Measurements from ENCODE around the gene IQCK.
A peak's percentile ranks its signal among the peaks of the same experiment; 100 is the strongest.

The IQCK gene

DNA sequence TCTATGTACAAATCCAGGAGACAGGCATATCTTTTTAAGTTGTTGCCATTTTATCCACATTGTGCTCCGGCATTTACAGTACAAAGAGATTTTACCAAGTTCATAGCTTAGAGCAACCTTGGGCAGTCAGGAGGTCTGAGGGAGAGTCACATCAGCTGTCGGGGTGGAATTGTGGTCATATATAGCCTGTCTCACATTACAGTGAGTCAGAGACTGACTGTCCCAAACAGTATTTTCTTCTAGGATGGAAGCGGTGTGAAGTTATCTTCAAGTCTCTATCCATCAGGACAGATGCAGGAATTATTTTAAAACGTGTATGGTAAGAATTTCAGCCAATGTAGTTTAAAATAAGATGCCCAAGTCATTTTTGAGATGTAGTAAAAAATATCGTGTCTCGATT lies 113.6 kb downstream of the IQCK start:
- H3K4me3 ChIP-seq (replicated peaks; ENCODE audit: low read depth, low read length), result no peak overlapping the region
- peak; percentile 64 for DNase-seq (ENCODE audit: low read depth)
- TF ChIP-seq, protein P1, sequence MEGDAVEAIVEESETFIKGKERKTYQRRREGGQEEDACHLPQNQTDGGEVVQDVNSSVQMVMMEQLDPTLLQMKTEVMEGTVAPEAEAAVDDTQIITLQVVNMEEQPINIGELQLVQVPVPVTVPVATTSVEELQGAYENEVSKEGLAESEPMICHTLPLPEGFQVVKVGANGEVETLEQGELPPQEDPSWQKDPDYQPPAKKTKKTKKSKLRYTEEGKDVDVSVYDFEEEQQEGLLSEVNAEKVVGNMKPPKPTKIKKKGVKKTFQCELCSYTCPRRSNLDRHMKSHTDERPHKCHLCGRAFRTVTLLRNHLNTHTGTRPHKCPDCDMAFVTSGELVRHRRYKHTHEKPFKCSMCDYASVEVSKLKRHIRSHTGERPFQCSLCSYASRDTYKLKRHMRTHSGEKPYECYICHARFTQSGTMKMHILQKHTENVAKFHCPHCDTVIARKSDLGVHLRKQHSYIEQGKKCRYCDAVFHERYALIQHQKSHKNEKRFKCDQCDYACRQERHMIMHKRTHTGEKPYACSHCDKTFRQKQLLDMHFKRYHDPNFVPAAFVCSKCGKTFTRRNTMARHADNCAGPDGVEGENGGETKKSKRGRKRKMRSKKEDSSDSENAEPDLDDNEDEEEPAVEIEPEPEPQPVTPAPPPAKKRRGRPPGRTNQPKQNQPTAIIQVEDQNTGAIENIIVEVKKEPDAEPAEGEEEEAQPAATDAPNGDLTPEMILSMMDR (IDR thresholded peaks at IDR 0.05; ENCODE audit: low read length, missing control alignments), result no peak

DNA sequence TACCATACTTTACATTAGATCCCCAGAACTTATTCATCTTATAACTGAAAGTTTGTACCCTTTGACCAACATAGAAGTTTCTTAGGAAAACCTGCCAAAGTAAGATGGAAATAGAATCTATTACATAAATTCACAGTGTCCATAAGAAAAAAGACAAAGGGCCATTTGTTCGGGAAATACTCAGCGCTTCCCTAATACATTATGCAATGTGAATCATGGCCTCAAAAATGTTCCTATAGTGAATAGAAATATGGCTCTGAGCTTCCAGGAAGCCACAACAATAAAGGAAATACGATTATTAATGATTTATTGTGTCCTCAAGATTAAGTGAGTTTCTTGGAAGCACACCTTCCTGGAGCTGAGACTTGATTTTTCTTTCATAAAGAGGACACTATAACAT lies 115.1 kb downstream of the IQCK start:
- TF ChIP-seq, protein P1 (IDR thresholded peaks at IDR 0.05; ENCODE audit: low read length, missing control alignments), result no peak
- no peak overlapping the region for H3K4me3 ChIP-seq (replicated peaks; ENCODE audit: low read depth, low read length)
- no peak for DNase-seq (ENCODE audit: low read depth)

DNA sequence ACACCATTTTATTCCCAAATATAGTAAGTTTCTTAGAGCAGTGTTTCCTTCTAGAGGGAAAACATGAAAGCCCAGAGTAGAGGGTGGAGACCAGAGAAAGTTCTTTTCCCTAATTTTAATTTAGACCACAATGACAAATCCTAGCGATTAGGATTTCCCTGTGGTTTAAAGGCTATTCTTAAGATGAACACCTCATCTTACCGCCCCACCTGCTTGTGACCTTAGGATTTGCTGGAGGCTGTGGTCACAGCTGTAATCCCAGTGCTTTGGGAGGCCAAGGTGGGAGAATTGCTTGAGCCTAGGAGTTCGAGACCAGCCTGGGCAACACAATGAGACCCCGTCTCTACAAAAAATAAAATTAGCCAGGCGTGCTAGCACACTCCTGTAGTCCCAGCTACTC lies 115.5 kb downstream of the IQCK start:
- DNase-seq (ENCODE audit: low read depth), result no peak
- TF ChIP-seq, protein P1 (IDR thresholded peaks at IDR 0.05; ENCODE audit: low read length, missing control alignments), result no peak
- no peak overlapping the region for H3K4me3 ChIP-seq (replicated peaks; ENCODE audit: low read depth, low read length)

DNA sequence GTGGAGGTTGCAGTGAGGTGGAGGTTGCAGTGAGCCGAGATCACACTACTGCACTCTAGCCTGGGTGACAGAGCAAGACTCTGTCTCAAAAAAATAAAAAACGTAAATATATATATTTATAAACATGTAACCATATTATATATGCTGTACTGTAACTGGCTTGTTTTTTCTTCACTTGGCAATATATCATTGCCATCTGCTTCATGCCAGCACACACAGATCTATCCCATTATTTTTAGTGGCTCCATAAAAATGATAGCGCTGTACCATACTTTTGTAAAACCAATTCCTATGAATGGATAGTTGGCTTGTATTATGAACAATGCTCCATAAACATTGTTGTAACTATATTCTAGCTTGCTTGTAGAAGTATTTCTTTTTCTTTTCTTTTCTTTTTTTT lies 117.1 kb downstream of the IQCK start:
- TF ChIP-seq, protein P1 (IDR thresholded peaks at IDR 0.05; ENCODE audit: low read length, missing control alignments), result no peak
- DNase-seq (ENCODE audit: low read depth), result no peak
- no peak overlapping the region for H3K4me3 ChIP-seq (replicated peaks; ENCODE audit: low read depth, low read length)

DNA sequence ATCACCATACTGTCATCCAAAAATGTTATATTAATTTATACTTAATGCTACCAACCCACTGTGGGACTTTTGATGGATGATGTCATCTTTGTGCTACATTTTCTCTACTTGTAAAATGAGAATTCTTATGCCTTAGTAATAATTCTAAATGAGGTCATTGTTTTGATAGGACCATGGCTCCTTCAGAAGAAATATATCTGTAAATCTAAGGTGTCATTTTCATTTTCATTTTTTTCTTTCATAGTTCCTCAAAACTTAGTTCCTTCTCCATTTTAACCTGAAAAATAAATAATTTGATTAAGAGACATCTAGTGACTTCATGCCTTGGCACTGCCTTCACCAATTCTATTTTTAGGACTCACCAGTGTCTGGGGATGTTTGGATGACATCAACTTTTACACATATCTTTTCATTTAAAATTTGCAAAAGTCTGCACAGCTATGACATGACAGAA lies 117.9 kb downstream of the IQCK start:
- peak; percentile 36 for DNase-seq (ENCODE audit: low read depth)
- TF ChIP-seq, protein P1 (IDR thresholded peaks at IDR 0.05; ENCODE audit: low read length, missing control alignments), result no peak

DNA sequence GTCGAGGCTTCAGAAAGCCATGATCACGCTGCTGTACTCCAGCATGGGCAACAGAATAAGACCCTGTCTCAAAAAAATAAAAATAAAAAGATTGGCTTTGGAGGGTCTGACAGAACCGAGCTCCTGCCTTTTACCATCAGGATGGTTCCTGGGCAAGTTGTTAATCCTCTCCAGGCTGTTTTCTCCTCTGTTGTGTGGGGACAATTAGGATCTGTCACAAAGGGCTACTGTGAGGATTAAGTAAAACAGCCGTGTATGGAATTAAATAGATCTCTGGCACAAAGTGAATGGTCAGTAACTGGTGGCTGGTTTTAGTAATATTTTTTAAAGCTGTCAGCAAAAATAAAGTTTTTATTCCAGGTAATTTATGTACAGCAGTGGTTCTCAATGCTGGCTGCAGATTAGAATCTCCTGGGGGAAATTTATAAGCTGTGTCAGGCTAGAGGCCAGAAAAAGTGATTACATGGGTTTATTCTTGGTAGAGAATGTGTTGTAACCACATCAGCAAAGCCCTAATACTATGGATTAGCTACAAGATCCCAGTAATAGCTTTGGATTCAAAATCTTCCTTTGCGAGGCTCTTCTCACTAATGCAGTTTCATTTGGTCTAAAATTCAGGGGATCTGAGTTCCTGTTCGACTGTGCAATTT lies 119.4 kb downstream of the IQCK start:
- TF ChIP-seq, protein P1 (IDR thresholded peaks at IDR 0.05; ENCODE audit: low read length, missing control alignments), result no peak
- DNase-seq (ENCODE audit: low read depth), result no peak
- no peak overlapping the region for H3K4me3 ChIP-seq (replicated peaks; ENCODE audit: low read depth, low read length)

More for the DNA sequence above, 117.9 kb downstream of the IQCK start:
- no peak overlapping the region for H3K4me3 ChIP-seq (replicated peaks; ENCODE audit: low read depth, low read length)

Measured in fibroblast of pulmonary artery (primary cell).